IMR-90 (cell line): Measurements from ENCODE around the gene PCDHGB7. TPM values are rescaled to one million over a fixed set of nuclear protein-coding genes. Genes with fewer than 3 reads are reported as not detected.
"Not testable (repeated sequence)": the region's sequence is repeated elsewhere in the genome, so short reads cannot be mapped to it uniquely, and the experiment has no call there.

ENCODE experiments used
- ATAC-seq: fragments of 200-7000 bp; cut with Tn5 transposase; 2 replicates; pipeline ENCODE4 v1.9.1; 2020; ENCODE audit warnings: low read depth, mild to moderate bottlenecking, moderate library complexity
- BruUV-seq: library from RNA; stranded (reverse); fragments of 400-500 nt; replicated peaks from 2 replicates; lab custom pipeline; 2021; lab: Mats Ljungman, UMichigan
- CTCF ChIA-PET: fragments of 300-600 bp; formaldehyde crosslinking; extraction: SDS; loops from one replicate; lab custom pipeline; 2021; ENCODE audit warnings: antibody characterized with exemption; lab: Yijun Ruan, JAX
- POLR2A ChIA-PET: fragments of 300-600 bp; sonication (Branson Sonifier 250); formaldehyde crosslinking; loops from one replicate; lab custom pipeline; 2022; ENCODE audit warnings: antibody characterized with exemption; ENCODE audit not compliant: unreplicated experiment; lab: Charles Lee
- DNase-seq: peaks from one replicate; pipeline ENCODE4 v3.0.0; 2013
- H2AFZ ChIP-seq: replicated peaks from 2 replicates; pipeline ENCODE3; 2013; ENCODE audit warnings: low read length, mild to moderate bottlenecking; ENCODE audit not compliant: poor library complexity
- H2AK5ac ChIP-seq: 2 replicates; pipeline ENCODE4 v1.6.1; 2013; ENCODE audit warnings: low read depth, low read length, inconsistent platforms
- H2AK9ac ChIP-seq: replicated peaks from 2 replicates; pipeline ENCODE3; 2013; ENCODE audit warnings: mild to moderate bottlenecking, low read depth, low read length, moderate library complexity; ENCODE audit not compliant: poor library complexity
- H2BK120ac ChIP-seq: 2 replicates; pipeline ENCODE4 v1.6.1; 2013; ENCODE audit warnings: low read depth, low read length, inconsistent platforms
- H2BK15ac ChIP-seq: 3 replicates; pipeline ENCODE4 v1.6.1; 2013; ENCODE audit warnings: low read depth, low read length, inconsistent platforms
- H2BK20ac ChIP-seq: 2 replicates; pipeline ENCODE4 v1.6.1; 2013; ENCODE audit warnings: low read depth, mild to moderate bottlenecking, inconsistent platforms, low read length, moderate library complexity
- H2BK5ac ChIP-seq: 2 replicates; pipeline ENCODE4 v1.6.1; 2013; ENCODE audit warnings: mild to moderate bottlenecking, low read depth, low read length, inconsistent platforms; ENCODE audit not compliant: poor library complexity, severe bottlenecking
- H3K14ac ChIP-seq: replicated peaks from 2 replicates; pipeline ENCODE4 v1.6.1; 2013; ENCODE audit warnings: low read depth, low read length, inconsistent platforms
- H3K18ac ChIP-seq: 2 replicates; pipeline ENCODE4 v1.6.1; 2013; ENCODE audit warnings: low read depth, low read length, control low read depth
- H3K23ac ChIP-seq: 2 replicates; pipeline ENCODE4 v1.6.1; 2013; ENCODE audit warnings: low read depth, low read length, inconsistent platforms
- H3K27ac ChIP-seq: 2 replicates; pipeline ENCODE4 v1.5.1; 2013; ENCODE audit warnings: mild to moderate bottlenecking, control low read depth, low read length; ENCODE audit not compliant: insufficient read depth
- H3K27me3 ChIP-seq: 2 replicates; pipeline ENCODE4 v1.6.1; 2013; ENCODE audit warnings: low read length; ENCODE audit not compliant: control insufficient read depth, insufficient read depth
- H3K36me3 ChIP-seq: 2 replicates; pipeline ENCODE4 v1.6.1; 2013; ENCODE audit warnings: low read length, mixed read lengths; ENCODE audit not compliant: control insufficient read depth, insufficient read depth
- H3K4ac ChIP-seq: 2 replicates; pipeline ENCODE4 v1.6.1; 2013; ENCODE audit warnings: low read depth, low read length, inconsistent platforms
- H3K4me1 ChIP-seq: 2 replicates; pipeline ENCODE4 v1.6.1; 2013; ENCODE audit warnings: low read length, mixed read lengths; ENCODE audit not compliant: control insufficient read depth, insufficient read depth
- H3K4me2 ChIP-seq: 2 replicates; pipeline ENCODE4 v1.6.1; 2013; ENCODE audit warnings: low read depth, mild to moderate bottlenecking, control low read depth, low read length, moderate library complexity
- H3K4me3 ChIP-seq: 2 replicates; pipeline ENCODE4 v1.5.1; 2013; ENCODE audit warnings: low read depth, mild to moderate bottlenecking, control low read depth, low read length, moderate library complexity; ENCODE audit not compliant: insufficient read depth
- H3K56ac ChIP-seq: 2 replicates; pipeline ENCODE4 v1.6.1; 2013; ENCODE audit warnings: low read length, inconsistent platforms; ENCODE audit not compliant: insufficient read depth; ENCODE audit errors: extremely low read depth
- H3K79me1 ChIP-seq, 2 experiments: 2 replicates each; pipeline ENCODE4 v1.6.1; 2013; ENCODE audit warnings: low read length in 2 of 2, inconsistent platforms in 1 of 2, low read depth in 1 of 2
- H3K9ac ChIP-seq: 2 replicates; pipeline ENCODE4 v1.6.1; 2013; ENCODE audit warnings: low read depth, low read length, control low read depth
- H3K9me1 ChIP-seq: 2 replicates; pipeline ENCODE4 v1.6.1; 2013; ENCODE audit warnings: low read length, inconsistent platforms; ENCODE audit not compliant: insufficient read depth
- H3K9me3 ChIP-seq: 2 replicates; pipeline ENCODE4 v1.6.1; 2013; ENCODE audit warnings: low read length; ENCODE audit not compliant: control insufficient read depth, insufficient read depth
- H4K20me1 ChIP-seq: 2 replicates; pipeline ENCODE4 v1.6.1; 2013; ENCODE audit warnings: low read length, inconsistent platforms; ENCODE audit not compliant: insufficient read depth
- H4K5ac ChIP-seq: 2 replicates; pipeline ENCODE4 v1.6.1; 2013; ENCODE audit warnings: mild to moderate bottlenecking, low read depth, low read length, control low read depth
- H4K8ac ChIP-seq, 2 experiments: 2 replicates each; pipeline ENCODE4 v1.6.1; 2013; ENCODE audit warnings: low read depth in 2 of 2, low read length in 2 of 2, control low read depth in 1 of 2, inconsistent platforms in 1 of 2
- H4K91ac ChIP-seq: 2 replicates; pipeline ENCODE4 v1.6.1; 2013; ENCODE audit warnings: low read depth, low read length, inconsistent platforms; ENCODE audit not compliant: insufficient read depth
- CEBPB ChIP-seq: IDR thresholded peaks from 2 replicates; pipeline ENCODE4 v1.6.1; 2012; ENCODE audit warnings: low read depth, low read length, improper control_type of control experiment
- FOS ChIP-seq: fragments of 150-350 bp; IDR thresholded peaks from 2 replicates; pipeline ENCODE4 v1.6.1; 2016; ENCODE audit warnings: low read depth, low read length
- NFE2L2 ChIP-seq: fragments of 150-350 bp; IDR thresholded peaks from 2 replicates; pipeline ENCODE4 v1.6.1; 2016; ENCODE audit warnings: low read depth, mild to moderate bottlenecking, low read length
- POLR2A ChIP-seq: IDR thresholded peaks from 2 replicates; pipeline ENCODE4 v1.6.1; 2012; ENCODE audit warnings: mild to moderate bottlenecking, low read depth, low read length
- WGBS, 2 experiments: methylation state at CpG; one replicate each; pipeline versions ENCODE4 v1.1.5 to v1.1.7; 2013; ENCODE audit warnings: missing lambda C conversion rate in 2 of 2; ENCODE audit not compliant: insufficient read length in 1 of 2; ENCODE audit errors: extremely low coverage in 2 of 2; 5-methylcytosine and 5-hydroxymethylcytosine counted together
- dilution Hi-C: fragments of 300-500 bp; cut with HindIII; formaldehyde crosslinking; loops from one replicate; pipeline ENCODE4 v1.14.3; 2018; ENCODE audit warnings: low sequenced_read_pairs; ENCODE audit not compliant: unreplicated experiment
- in situ Hi-C: fragments of 300-500 bp; cut with MboI; formaldehyde crosslinking; loops from 3 replicates; pipeline ENCODE4 v1.14.3; 2019; ENCODE audit warnings: low sequenced_read_pairs, inconsistent platforms, mixed read lengths
- intact Hi-C: fragments of 100-400 bp; cut with micrococcal nuclease; formaldehyde crosslinking; loops from 2 replicates; pipeline ENCODE4 v1.10.0; 2022
- polyA plus RNA-seq, 3 experiments: library from polyadenylated mRNA; depleted of rRNA; stranded (reverse); fragments of >200 nt; gene quantifications; 2 replicates each; pipeline ENCODE4 v1.2.3, GENCODE V29; 2012; ENCODE audit warnings: low replicate concordance in 1 of 3
- total RNA-seq: library from RNA; depleted of rRNA; stranded (reverse); fragments of >200 nt; gene quantifications from 2 replicates; pipeline ENCODE4 v1.2.3, GENCODE V29; 2012

PCDHGB7 gene
- total and polyA plus RNA-seq, 2 of the 4 experiments (the other 2 are of a cell fraction): 6.3 to 8.1 TPM

DNA sequence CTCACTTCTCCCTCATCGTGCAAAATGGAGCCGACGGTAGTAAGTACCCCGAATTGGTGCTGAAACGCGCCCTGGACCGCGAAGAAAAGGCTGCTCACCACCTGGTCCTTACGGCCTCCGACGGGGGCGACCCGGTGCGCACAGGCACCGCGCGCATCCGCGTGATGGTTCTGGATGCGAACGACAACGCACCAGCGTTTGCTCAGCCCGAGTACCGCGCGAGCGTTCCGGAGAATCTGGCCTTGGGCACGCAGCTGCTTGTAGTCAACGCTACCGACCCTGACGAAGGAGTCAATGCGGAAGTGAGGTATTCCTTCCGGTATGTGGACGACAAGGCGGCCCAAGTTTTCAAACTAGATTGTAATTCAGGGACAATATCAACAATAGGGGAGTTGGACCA, 13.8 kb downstream of the PCDHGB7 start:
- Histone ChIP-seq H3K27ac (no peak overlapping the region), H3K9ac (no peak overlapping the region), H2BK5ac (no peak overlapping the region), H2BK20ac (no peak overlapping the region), H2AFZ (peak overlapping the region; percentile 52), H4K20me1 (no peaks in the 10 kb centered on the region), H3K18ac (no peak overlapping the region), H3K14ac (no peak overlapping the region), H3K79me1 (peaks cover 17 to 22% of the 10 kb centered on the region in 2 experiments; a peak in 3 of 4 replicates), H4K5ac (peak overlapping the region; percentile 39), H3K4me3 (peak overlapping the region; percentile 6; the same call in 1 of the 2 replicates), H2BK120ac (no peak overlapping the region), H3K23ac (no peak overlapping the region), H3K4ac (no peak overlapping the region), H3K27me3 (no peaks in the 10 kb centered on the region), H4K91ac (no peak overlapping the region; the same call in 1 of the 2 replicates), H3K36me3 (peaks cover 18% of the 10 kb centered on the region), H2AK9ac (peak overlapping the region; percentile 31), H3K4me1 (no peaks in the 10 kb centered on the region; the same call in 1 of the 2 replicates), H3K4me2 (peak overlapping the region; percentile 33), H3K9me3 (peaks cover 36% of the 10 kb centered on the region; the same call in 1 of the 2 replicates), H3K56ac (no peak overlapping the region), H2AK5ac (no peak overlapping the region), H4K8ac (peak overlapping the region in 1 of 2 experiments; percentile 42; a peak in 1 of 4 replicates), H3K9me1 (no peaks in the 10 kb centered on the region), H2BK15ac (no peak overlapping the region)
- ChIA-PET CTCF (interaction anchor here (1.5 kb wide), 1 partner anchor 9 kb away, joined by 3 read pairs; no protein-coding TSS in a partner anchor), POLR2A (no interaction called here)
- in situ Hi-C loops (no loop called here), intact Hi-C loops (loop anchor here (2.0 to 5.0 kb wide), 3 partner anchors 46 to 94 kb away; partner anchors contain the start of gene PCDHGC3), dilution Hi-C loops (no loop called here)
- ATAC-seq: no peak
- TF ChIP-seq CEBPB: no peak
- no peak for TF ChIP-seq FOS
- TF ChIP-seq NFE2L2: no peak
- TF ChIP-seq POLR2A: no peak
- BruUV-seq: no TSS peak
- WGBS, 2 experiments: 51% methylated on average over 33 of the region's 37 CpGs; no CpG with 5 or more reads in 1 of the 2 experiments
- no peak for DNase-seq

DNA sequence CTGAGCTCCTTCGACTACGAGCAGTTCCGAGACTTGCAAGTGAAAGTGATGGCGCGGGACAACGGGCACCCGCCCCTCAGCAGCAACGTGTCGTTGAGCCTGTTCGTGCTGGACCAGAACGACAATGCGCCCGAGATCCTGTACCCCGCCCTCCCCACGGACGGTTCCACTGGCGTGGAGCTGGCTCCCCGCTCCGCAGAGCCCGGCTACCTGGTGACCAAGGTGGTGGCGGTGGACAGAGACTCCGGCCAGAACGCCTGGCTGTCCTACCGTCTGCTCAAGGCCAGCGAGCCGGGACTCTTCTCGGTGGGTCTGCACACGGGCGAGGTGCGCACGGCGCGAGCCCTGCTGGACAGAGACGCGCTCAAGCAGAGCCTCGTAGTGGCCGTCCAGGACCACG, 14.8 kb downstream of the PCDHGB7 start:
- H3K4me3 ChIP-seq, H4K20me1 ChIP-seq, H4K8ac ChIP-seq, H3K4ac ChIP-seq, H3K9me1 ChIP-seq, H2BK120ac ChIP-seq, H3K27ac ChIP-seq, H3K4me1 ChIP-seq, POLR2A ChIA-PET, in situ Hi-C loops, H2AK5ac ChIP-seq, ATAC-seq, H3K9ac ChIP-seq, H3K4me2 ChIP-seq, H3K18ac ChIP-seq, H2BK5ac ChIP-seq, H3K14ac ChIP-seq, DNase-seq, H2BK15ac ChIP-seq, dilution Hi-C loops, H3K27me3 ChIP-seq, H4K91ac ChIP-seq, H2BK20ac ChIP-seq, H3K23ac ChIP-seq, H4K5ac ChIP-seq, BruUV-seq, H3K56ac ChIP-seq: not testable (repeated sequence)
- intact Hi-C loops: loop anchor here (5.0 kb wide), 1 partner anchor 45 kb away; the partner anchor contains the start of gene PCDHGC3
- CTCF ChIA-PET: interaction anchor here (0.6 kb wide), 1 partner anchor 74 kb away, joined by 3 read pairs; no protein-coding TSS in a partner anchor
- peaks cover 15% of the 10 kb centered on the region; the same call in 1 of the 2 replicates for H3K36me3 ChIP-seq
- peaks cover 17 to 20% of the 10 kb centered on the region in 2 experiments; a peak in 3 of 4 replicates for H3K79me1 ChIP-seq
- H2AFZ ChIP-seq: peak overlapping the region; percentile 49
- peaks cover 31% of the 10 kb centered on the region; the same call in 1 of the 2 replicates for H3K9me3 ChIP-seq
- WGBS, 2 experiments: 56% methylated on average over 15 of the region's 38 CpGs; no CpG with 5 or more reads in 1 of the 2 experiments
- peak overlapping the region; percentile 31 for H2AK9ac ChIP-seq
